ENCODE measurements around the gene KRTAP10-3.
A peak's percentile ranks its signal among the peaks of the same experiment; 100 is the strongest.

The KRTAP10-3 gene

DNA sequence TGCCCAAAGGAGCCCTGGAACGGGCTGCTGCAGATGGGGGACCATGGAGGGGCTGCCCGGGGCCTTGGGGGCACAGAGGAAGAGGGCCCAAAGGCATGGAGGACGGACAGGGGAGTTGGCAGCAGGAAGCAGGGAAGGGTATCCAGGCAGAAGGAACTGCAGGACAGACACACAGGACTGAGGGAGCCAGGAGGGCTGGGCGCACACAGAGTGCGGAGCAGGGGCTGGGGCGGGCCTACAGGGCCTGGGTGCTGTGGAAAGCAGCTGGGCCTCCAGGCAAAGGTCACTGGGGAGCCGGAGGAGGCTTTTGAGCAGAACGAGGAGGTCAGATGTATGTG is 46.7 kb downstream of the KRTAP10-3 start:
- no peak overlapping the region for H3K4me3 ChIP-seq (ENCODE audit: low read depth, low read length)
- TF ChIP-seq MAX (IDR thresholded peaks at IDR 0.05; ENCODE audit: low read depth, low read length), result no peak
- TF ChIP-seq, protein P1, sequence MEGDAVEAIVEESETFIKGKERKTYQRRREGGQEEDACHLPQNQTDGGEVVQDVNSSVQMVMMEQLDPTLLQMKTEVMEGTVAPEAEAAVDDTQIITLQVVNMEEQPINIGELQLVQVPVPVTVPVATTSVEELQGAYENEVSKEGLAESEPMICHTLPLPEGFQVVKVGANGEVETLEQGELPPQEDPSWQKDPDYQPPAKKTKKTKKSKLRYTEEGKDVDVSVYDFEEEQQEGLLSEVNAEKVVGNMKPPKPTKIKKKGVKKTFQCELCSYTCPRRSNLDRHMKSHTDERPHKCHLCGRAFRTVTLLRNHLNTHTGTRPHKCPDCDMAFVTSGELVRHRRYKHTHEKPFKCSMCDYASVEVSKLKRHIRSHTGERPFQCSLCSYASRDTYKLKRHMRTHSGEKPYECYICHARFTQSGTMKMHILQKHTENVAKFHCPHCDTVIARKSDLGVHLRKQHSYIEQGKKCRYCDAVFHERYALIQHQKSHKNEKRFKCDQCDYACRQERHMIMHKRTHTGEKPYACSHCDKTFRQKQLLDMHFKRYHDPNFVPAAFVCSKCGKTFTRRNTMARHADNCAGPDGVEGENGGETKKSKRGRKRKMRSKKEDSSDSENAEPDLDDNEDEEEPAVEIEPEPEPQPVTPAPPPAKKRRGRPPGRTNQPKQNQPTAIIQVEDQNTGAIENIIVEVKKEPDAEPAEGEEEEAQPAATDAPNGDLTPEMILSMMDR (IDR thresholded peaks at IDR 0.05; ENCODE audit: low read depth, low read length), result no peak
- no peak for TF ChIP-seq POLR2A (IDR thresholded peaks at IDR 0.05; ENCODE audit: extremely low read depth, insufficient read length)
- no peak for TF ChIP-seq MYC (IDR thresholded peaks at IDR 0.05; ENCODE audit: low read depth, low read length)
- DNase-seq (ENCODE audit: low read depth), result no peak

DNA sequence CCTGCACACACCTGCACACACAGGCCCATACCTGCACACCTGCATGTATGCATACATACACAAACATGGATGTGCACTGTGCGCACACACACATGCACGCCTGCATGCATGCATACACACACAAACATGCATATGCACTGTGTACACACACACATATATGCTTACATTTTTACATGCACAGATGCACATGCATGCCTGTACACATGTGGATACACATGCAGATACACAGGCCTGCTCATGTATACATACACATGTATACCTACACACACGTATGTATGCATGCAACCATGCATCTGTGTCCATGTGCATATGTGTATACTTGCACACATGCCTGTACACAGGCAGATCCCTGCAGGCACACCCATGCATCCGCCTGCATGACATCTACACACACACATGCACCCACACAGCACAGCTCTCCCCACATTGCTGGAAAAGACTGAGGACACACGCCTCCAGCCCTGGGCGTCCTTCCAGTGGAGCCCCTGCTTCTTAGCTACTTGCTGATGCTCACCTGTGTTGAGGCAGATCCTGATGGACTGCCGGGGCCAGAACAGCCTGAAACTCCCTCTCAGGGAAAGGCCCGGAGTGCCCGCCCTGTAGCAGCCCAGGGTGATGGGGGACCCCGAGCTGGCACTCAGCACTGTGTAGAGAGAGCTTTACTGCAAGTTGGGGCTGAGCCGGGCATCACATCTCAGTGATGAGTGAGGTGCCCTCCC is 47.2 kb downstream of the KRTAP10-3 start:
- DNase-seq (ENCODE audit: low read depth), result no peak
- H3K4me3 ChIP-seq (ENCODE audit: low read depth, low read length), result no peak overlapping the region
- TF ChIP-seq, protein P1 (IDR thresholded peaks at IDR 0.05; ENCODE audit: low read depth, low read length), result no peak
- TF ChIP-seq MYC (IDR thresholded peaks at IDR 0.05; ENCODE audit: low read depth, low read length) (no peak), MAX (IDR thresholded peaks at IDR 0.05; ENCODE audit: low read depth, low read length) (no peak), POLR2A (IDR thresholded peaks at IDR 0.05; ENCODE audit: extremely low read depth, insufficient read length) (no peak)

GRCh38 chr21:44510508-44511218 is 47.9 kb downstream of the KRTAP10-3 start:
- H3K4me3 ChIP-seq (ENCODE audit: low read depth, low read length), result no peak overlapping the region
- peak; percentile 68 for DNase-seq (ENCODE audit: low read depth)
- TF ChIP-seq MYC (IDR thresholded peaks at IDR 0.05; ENCODE audit: low read depth, low read length) (no peak; the same call in 1 of the 2 replicates), MAX (IDR thresholded peaks at IDR 0.05; ENCODE audit: low read depth, low read length) (no peak)
- TF ChIP-seq, protein P1 (IDR thresholded peaks at IDR 0.05; ENCODE audit: low read depth, low read length), result peak; percentile 67

- no peak overlapping the region for H3K4me3 ChIP-seq (ENCODE audit: low read depth, low read length)
- TF ChIP-seq POLR2A (IDR thresholded peaks at IDR 0.05; ENCODE audit: extremely low read depth, insufficient read length), result no peak
- TF ChIP-seq MYC (IDR thresholded peaks at IDR 0.05; ENCODE audit: low read depth, low read length), result no peak
- TF ChIP-seq MAX (IDR thresholded peaks at IDR 0.05; ENCODE audit: low read depth, low read length), result no peak
- TF ChIP-seq, protein P1 (IDR thresholded peaks at IDR 0.05; ENCODE audit: low read depth, low read length), result no peak
- no peak for DNase-seq (ENCODE audit: low read depth)
Observed at GRCh38 chr21:44510109-44510507, 48.5 kb downstream of the KRTAP10-3 start.

DNA sequence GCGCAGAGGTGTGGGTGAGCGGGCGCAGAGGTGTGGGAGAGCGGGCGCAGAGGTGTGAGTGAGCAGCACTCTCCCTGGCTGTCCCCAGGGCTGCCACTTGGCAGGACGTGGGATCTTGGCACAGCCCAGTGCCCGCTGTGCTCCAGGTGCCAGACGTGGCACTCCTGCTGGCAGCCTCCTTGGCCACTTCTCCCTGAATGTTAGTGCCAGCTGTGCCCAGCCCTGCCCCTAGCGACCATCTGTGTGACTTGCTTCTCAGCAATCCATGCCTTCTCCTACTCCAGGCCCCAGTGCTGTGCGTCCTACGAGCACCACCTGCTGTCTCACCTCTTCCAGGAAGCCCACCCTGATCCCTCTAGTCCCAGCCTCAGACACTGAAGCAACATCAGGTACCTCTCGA is 49.1 kb downstream of the KRTAP10-3 start:
- no peak overlapping the region for H3K4me3 ChIP-seq (ENCODE audit: low read depth, low read length)
- no peak for TF ChIP-seq POLR2A (IDR thresholded peaks at IDR 0.05; ENCODE audit: extremely low read depth, insufficient read length)
- TF ChIP-seq, protein P1 (IDR thresholded peaks at IDR 0.05; ENCODE audit: low read depth, low read length), result no peak
- TF ChIP-seq MAX (IDR thresholded peaks at IDR 0.05; ENCODE audit: low read depth, low read length), result no peak
- TF ChIP-seq MYC (IDR thresholded peaks at IDR 0.05; ENCODE audit: low read depth, low read length), result no peak
- DNase-seq (ENCODE audit: low read depth), result peak; percentile 35

All from NB4 (cell line).